Left ventricle myocardium inferior (tissue), 1 donor: ENCODE results near the gene TRPM2. TPM values are rescaled to one million over a fixed set of nuclear protein-coding genes. Genes with fewer than 3 reads are reported as not detected.

Source experiments
- DNase-seq: peaks from one replicate; pipeline ENCODE4 v3.0.0-alpha.2; 2020
- H3K27ac ChIP-seq: fragments of 200-600 bp; replicated peaks from 2 replicates; pipeline ENCODE4 v1.8.0; 2021
- H3K27me3 ChIP-seq: fragments of 200-600 bp; 2 replicates; pipeline ENCODE4 v1.8.0; 2021; ENCODE audit warnings: low read depth
- H3K36me3 ChIP-seq: fragments of 200-600 bp; 2 replicates; pipeline ENCODE4 v1.8.0; 2021
- H3K4me1 ChIP-seq: fragments of 200-600 bp; 2 replicates; pipeline ENCODE4 v1.8.0; 2021
- H3K4me3 ChIP-seq: fragments of 200-600 bp; 2 replicates; pipeline ENCODE4 v1.8.0; 2021; ENCODE audit warnings: mild to moderate bottlenecking, moderate library complexity
- H3K9me3 ChIP-seq: fragments of 200-600 bp; replicated peaks from 2 replicates; pipeline ENCODE4 v1.8.0; 2021
- CTCF ChIP-seq: fragments of 200-600 bp; IDR thresholded peaks from 2 replicates; pipeline ENCODE4 v1.8.0; 2021; ENCODE audit warnings: antibody characterized with exemption, mild to moderate bottlenecking, borderline replicate concordance
- intact Hi-C: fragments of 100-400 bp; cut with micrococcal nuclease; formaldehyde crosslinking; loops from one replicate; pipeline ENCODE4 v1.11.0; 2022
- total RNA-seq: library from RNA; stranded (reverse); fragmentation: NEBNext Ultra II Directional; extraction: Animal tissue kit (Norgen Biotek cat#: 25700); gene quantifications from one replicate; pipeline ENCODE4 v1.2.1, GENCODE V29; 2021
- donor health status: DM: no; HTN: yes; CAD: no; lungs with severe emphysema.

The TRPM2 gene
- total RNA-seq, 1 donor from 2014 or later: 1.8 TPM

GRCh38 chr21:44437371-44437695 is 83.9 kb downstream of the TRPM2 start:
- H3K4me3 ChIP-seq: no peak overlapping the region
- intact Hi-C loops: no loop called here
- peak overlapping the region; percentile 94 for H3K27ac ChIP-seq
- H3K36me3 ChIP-seq: no peaks in the 10 kb centered on the region
- H3K4me1 ChIP-seq: peaks cover 17% of the 10 kb centered on the region
- no peak for DNase-seq
- H3K9me3 ChIP-seq: no peaks in the 10 kb centered on the region
- no peak for TF ChIP-seq CTCF
- H3K27me3 ChIP-seq: no peaks in the 10 kb centered on the region

GRCh38 chr21:44437696-44438431 is 84.4 kb downstream of the TRPM2 start:
- Histone ChIP-seq H3K27ac (peak overlapping the region; percentile 94), H3K9me3 (no peaks in the 10 kb centered on the region), H3K27me3 (no peaks in the 10 kb centered on the region), H3K4me1 (peaks cover 17% of the 10 kb centered on the region), H3K4me3 (no peak overlapping the region), H3K36me3 (no peaks in the 10 kb centered on the region)
- no peak for DNase-seq
- intact Hi-C loops: no loop called here
- TF ChIP-seq CTCF: no peak

GRCh38 chr21:44438531-44439210 is 85.2 kb downstream of the TRPM2 start:
- intact Hi-C loops: no loop called here
- peaks cover 17% of the 10 kb centered on the region for H3K4me1 ChIP-seq
- peak overlapping the region; percentile 94 for H3K27ac ChIP-seq
- H3K4me3 ChIP-seq: peak overlapping the region; percentile 49
- peak; percentile 76 for DNase-seq
- H3K27me3 ChIP-seq: no peaks in the 10 kb centered on the region
- H3K36me3 ChIP-seq: no peaks in the 10 kb centered on the region
- no peak for TF ChIP-seq CTCF
- H3K9me3 ChIP-seq: no peaks in the 10 kb centered on the region

- Histone ChIP-seq H3K9me3 (no peaks in the 10 kb centered on the region), H3K27me3 (no peaks in the 10 kb centered on the region), H3K36me3 (no peaks in the 10 kb centered on the region), H3K27ac (peak overlapping the region; percentile 94), H3K4me1 (peaks cover 17% of the 10 kb centered on the region), H3K4me3 (no peak overlapping the region)
- DNase-seq: no peak
- TF ChIP-seq CTCF: no peak
- intact Hi-C loops: no loop called here
Measured at GRCh38 chr21:44439211-44439600, 85.8 kb downstream of the TRPM2 start.

GRCh38 chr21:44440241-44441040 is 87.0 kb downstream of the TRPM2 start:
- Histone ChIP-seq H3K36me3 (no peaks in the 10 kb centered on the region), H3K27me3 (peaks cover 5% of the 10 kb centered on the region), H3K4me1 (peaks cover 17% of the 10 kb centered on the region), H3K9me3 (no peaks in the 10 kb centered on the region), H3K27ac (no peak overlapping the region), H3K4me3 (no peak overlapping the region)
- intact Hi-C loops: no loop called here
- no peak for DNase-seq
- TF ChIP-seq CTCF: no peak
